GM19395 (cell line): ENCODE data around the gene CEACAM20.
"Not testable (repeated sequence)": the region's sequence is repeated elsewhere in the genome, so short reads cannot be mapped to it uniquely, and the experiment has no call there.

Experiments
- ATAC-seq: cut with Tn5 transposase; IDR thresholded peaks from one replicate; pipeline ENCODE4 v1.9.1; 2021; ENCODE audit warnings: mild to moderate bottlenecking, moderate library complexity; ENCODE audit not compliant: unreplicated experiment

The CEACAM20 gene

GRCh38 chr19:44549507-44549906, 20.0 kb upstream of the CEACAM20 start:
- ATAC-seq, result no peak

- ATAC-seq, result no peak
Observed at GRCh38 chr19:44548736-44549135, 19.3 kb upstream of the CEACAM20 start.

- no peak for ATAC-seq
Observed at GRCh38 chr19:44544031-44544430, 14.6 kb upstream of the CEACAM20 start.

- no peak for ATAC-seq
Observed at GRCh38 chr19:44542671-44543070, 13.2 kb upstream of the CEACAM20 start.

GRCh38 chr19:44540736-44541135, 11.3 kb upstream of the CEACAM20 start:
- no peak for ATAC-seq

- no peak for ATAC-seq
Observed at GRCh38 chr19:44539991-44540390, 10.5 kb upstream of the CEACAM20 start.

- ATAC-seq, result no peak
Observed at GRCh38 chr19:44539236-44539826, 9.9 kb upstream of the CEACAM20 start.

GRCh38 chr19:44535361-44535760, 5.9 kb upstream of the CEACAM20 start:
- ATAC-seq, result not testable (repeated sequence)

GRCh38 chr19:44532819-44533218, 3.3 kb upstream of the CEACAM20 start:
- no peak for ATAC-seq

GRCh38 chr19:44530777-44531176, 1.3 kb upstream of the CEACAM20 start:
- ATAC-seq, result no peak

GRCh38 chr19:44527554-44527953, 1.9 kb downstream of the CEACAM20 start:
- no peak for ATAC-seq

GRCh38 chr19:44525721-44526430, 3.6 kb downstream of the CEACAM20 start:
- no peak for ATAC-seq

GRCh38 chr19:44521370-44521769, 8.1 kb downstream of the CEACAM20 start:
- ATAC-seq, result no peak

GRCh38 chr19:44517146-44517545, 12.3 kb downstream of the CEACAM20 start:
- ATAC-seq, result no peak

GRCh38 chr19:44515907-44516306, 13.6 kb downstream of the CEACAM20 start:
- no peak for ATAC-seq

- no peak for ATAC-seq
Observed at GRCh38 chr19:44515031-44515430, 14.4 kb downstream of the CEACAM20 start.

GRCh38 chr19:44512326-44513298, 16.9 kb downstream of the CEACAM20 start:
- ATAC-seq, result no peak

- no peak for ATAC-seq
Observed at GRCh38 chr19:44509478-44509877, 20.0 kb downstream of the CEACAM20 start.

GRCh38 chr19:44499962-44500949, 29.2 kb downstream of the CEACAM20 start, which contains the start of gene ZNF180:
Gene ZNF180, minus strand, starts transcription at chr19:44500522. Its CDS starts 3,188 bp downstream, at chr19:44497334.
- peak; percentile 87 for ATAC-seq

- no peak for ATAC-seq
Observed at GRCh38 chr19:44499559-44499958, 29.9 kb downstream of the CEACAM20 start.
